ENCODE results near the gene PPIB.

DNA sequence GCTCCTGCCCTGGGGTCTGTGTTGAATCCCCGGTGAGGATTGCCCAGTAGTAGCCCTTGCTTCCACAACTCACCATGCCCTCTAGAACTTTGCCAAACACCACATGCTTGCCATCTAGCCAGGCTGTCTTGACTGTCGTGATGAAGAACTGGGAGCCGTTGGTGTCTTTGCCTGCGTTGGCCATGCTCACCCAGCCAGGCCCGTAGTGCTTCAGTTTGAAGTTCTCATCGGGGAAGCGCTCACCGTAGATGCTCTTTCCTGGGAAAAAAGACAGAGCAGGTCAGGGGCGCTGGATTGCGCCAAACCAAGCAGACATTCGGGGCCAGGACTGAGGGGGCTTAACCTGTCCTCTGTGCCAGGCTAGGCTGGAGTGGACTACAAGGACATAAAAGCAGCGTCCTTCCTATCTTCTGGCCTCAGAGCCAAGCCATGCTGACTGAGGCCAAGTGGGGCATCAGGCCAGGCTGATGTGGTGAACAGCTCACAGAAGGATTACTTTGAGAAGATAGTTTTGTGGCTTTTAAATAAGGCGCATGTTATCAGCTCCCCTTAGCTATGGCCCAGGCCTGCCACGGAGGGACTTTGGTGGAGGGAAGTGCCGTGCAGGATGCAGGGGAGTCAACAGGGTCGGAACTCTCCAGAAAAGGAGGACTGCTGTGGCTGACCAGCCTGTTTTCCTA lies 6.0 kb downstream of the PPIB start:
- TF ChIP-seq EZH2phosphoT487 (IDR thresholded peaks at IDR 0.05; ENCODE audit: insufficient read depth, low read depth) (no peak), EZH2 (IDR thresholded peaks at IDR 0.05; ENCODE audit: insufficient read depth, poor library complexity, severe bottlenecking) (no peak)
